Lower leg skin (tissue), 3 donors: ENCODE results near the gene PITPNC1.

Experiments used
- POLR2A ChIP-seq, 2 donors: fragments of 450-650 bp; IDR thresholded peaks; one replicate each; pipeline ENCODE4 v1.6.1; 2016 to 2017; ENCODE audit warnings: antibody characterized with exemption in 2 of 2, mild to moderate bottlenecking in 1 of 2, moderate library complexity in 1 of 2
- TF ChIP-seq, protein P1 (sequence below), 3 donors: fragments of 450-650 bp; IDR thresholded peaks; one replicate each; pipeline ENCODE4 v1.5.1; 2016; ENCODE audit warnings: antibody characterized with exemption in 3 of 3, mild to moderate bottlenecking in 3 of 3, moderate library complexity in 2 of 3

DNA sequence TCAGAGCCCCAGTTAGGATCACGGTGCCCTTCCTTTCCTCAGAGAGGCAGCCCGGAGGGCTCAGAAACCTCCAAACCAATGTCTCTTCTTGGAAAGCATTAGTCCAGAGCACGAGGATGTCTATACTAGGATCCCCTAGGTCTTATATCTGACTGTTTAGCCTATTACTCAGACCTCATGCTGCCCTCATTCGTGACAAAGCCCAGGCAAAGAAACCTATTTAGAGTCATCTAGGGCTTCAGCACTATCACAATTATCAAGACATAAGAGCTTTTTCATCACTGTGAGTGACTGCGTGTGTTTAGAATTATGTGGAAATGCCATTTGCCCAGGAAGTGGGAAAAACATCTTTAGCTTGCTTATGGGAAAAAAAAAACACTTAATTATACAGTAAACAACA, 180.8 kb downstream of the PITPNC1 start:
- TF ChIP-seq, protein P1, sequence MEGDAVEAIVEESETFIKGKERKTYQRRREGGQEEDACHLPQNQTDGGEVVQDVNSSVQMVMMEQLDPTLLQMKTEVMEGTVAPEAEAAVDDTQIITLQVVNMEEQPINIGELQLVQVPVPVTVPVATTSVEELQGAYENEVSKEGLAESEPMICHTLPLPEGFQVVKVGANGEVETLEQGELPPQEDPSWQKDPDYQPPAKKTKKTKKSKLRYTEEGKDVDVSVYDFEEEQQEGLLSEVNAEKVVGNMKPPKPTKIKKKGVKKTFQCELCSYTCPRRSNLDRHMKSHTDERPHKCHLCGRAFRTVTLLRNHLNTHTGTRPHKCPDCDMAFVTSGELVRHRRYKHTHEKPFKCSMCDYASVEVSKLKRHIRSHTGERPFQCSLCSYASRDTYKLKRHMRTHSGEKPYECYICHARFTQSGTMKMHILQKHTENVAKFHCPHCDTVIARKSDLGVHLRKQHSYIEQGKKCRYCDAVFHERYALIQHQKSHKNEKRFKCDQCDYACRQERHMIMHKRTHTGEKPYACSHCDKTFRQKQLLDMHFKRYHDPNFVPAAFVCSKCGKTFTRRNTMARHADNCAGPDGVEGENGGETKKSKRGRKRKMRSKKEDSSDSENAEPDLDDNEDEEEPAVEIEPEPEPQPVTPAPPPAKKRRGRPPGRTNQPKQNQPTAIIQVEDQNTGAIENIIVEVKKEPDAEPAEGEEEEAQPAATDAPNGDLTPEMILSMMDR (IDR thresholded peaks at IDR 0.05) = no peak
- no peak for TF ChIP-seq POLR2A (IDR thresholded peaks at IDR 0.05)
